T follicular helper cell (primary cell): ENCODE measurements around the gene MBNL2.

Experiments
- DNase-seq: peaks from one replicate; pipeline ENCODE4 v3.0.0-alpha.2; 2020; ENCODE audit warnings: low read depth

Gene MBNL2

GRCh38 chr13:97327086-97327485 lies 105.0 kb downstream of the MBNL2 start:
- DNase-seq = no peak

- DNase-seq = no peak
Observed at GRCh38 chr13:97327506-97328221, 105.5 kb downstream of the MBNL2 start.

- no peak for DNase-seq
Observed at GRCh38 chr13:97328222-97328790, 106.2 kb downstream of the MBNL2 start.

- DNase-seq = no peak
Observed at GRCh38 chr13:97329331-97329730, 107.2 kb downstream of the MBNL2 start.

GRCh38 chr13:97330448-97330847 lies 108.3 kb downstream of the MBNL2 start:
- no peak for DNase-seq

- DNase-seq = no peak
Observed at GRCh38 chr13:97332742-97333141, 110.6 kb downstream of the MBNL2 start.

- DNase-seq = no peak
Observed at GRCh38 chr13:97333983-97334382, 111.8 kb downstream of the MBNL2 start.

- no peak for DNase-seq
Observed at GRCh38 chr13:97334690-97335089, 112.6 kb downstream of the MBNL2 start.

GRCh38 chr13:97335488-97336134 lies 113.5 kb downstream of the MBNL2 start:
- DNase-seq = no peak

- DNase-seq = no peak
Observed at GRCh38 chr13:97337985-97338499, 115.9 kb downstream of the MBNL2 start.

- DNase-seq = no peak
Observed at GRCh38 chr13:97338571-97338970, 116.4 kb downstream of the MBNL2 start.

- DNase-seq = no peak
Observed at GRCh38 chr13:97339019-97339987, 117.2 kb downstream of the MBNL2 start.

GRCh38 chr13:97339988-97340749 lies 118.0 kb downstream of the MBNL2 start:
- no peak for DNase-seq

- no peak for DNase-seq
Observed at GRCh38 chr13:97341135-97341534, 119.0 kb downstream of the MBNL2 start.

GRCh38 chr13:97342136-97342535 lies 120.0 kb downstream of the MBNL2 start:
- DNase-seq = no peak

GRCh38 chr13:97342936-97343335 lies 120.8 kb downstream of the MBNL2 start:
- no peak for DNase-seq

- DNase-seq = peak; percentile 11
Observed at GRCh38 chr13:97344265-97345175, 122.4 kb downstream of the MBNL2 start.

- DNase-seq = no peak
Observed at GRCh38 chr13:97346097-97346496, 124.0 kb downstream of the MBNL2 start.

- DNase-seq = no peak
Observed at GRCh38 chr13:97346561-97347254, 124.6 kb downstream of the MBNL2 start.
